ENCODE data around the gene EPX. TPM values are rescaled to one million over a fixed set of nuclear protein-coding genes. Genes with fewer than 3 reads are reported as not detected.
A peak's percentile ranks its signal among the peaks of the same experiment; 100 is the strongest.

EPX gene
- total RNA-seq, 1 experiment from 2014 or later, result not detected

- peak; percentile 55 for ATAC-seq
These were observed 40.2 kb downstream of the EPX start for GRCh38 chr17:58232707-58233156.

More at GRCh38 chr17:58232707-58233156, 40.2 kb downstream of the EPX start:
- Histone ChIP-seq H3K4me1 (ENCODE audit: control insufficient read depth in 1 of 2, insufficient read depth in 2 of 2, low read length in 2 of 2) (peaks cover 0 to 6% of the 10 kb centered on the region in 2 experiments; a peak in 1 of 4 replicates), H3K9me3 (ENCODE audit: control insufficient read depth in 1 of 2, insufficient read depth in 1 of 2, low read depth in 1 of 2, low read length in 2 of 2) (no peaks in the 10 kb centered on the region), H3K4me3 (replicated peaks in 1 of 2; ENCODE audit: low read depth in 1 of 2, low read length in 2 of 2) (no peak overlapping the region), H3K27ac (ENCODE audit: low read depth, low read length) (no peak overlapping the region), H2AFZ (ENCODE audit: low read depth, low read length, poor library complexity, severe bottlenecking) (no peak overlapping the region), H3K27me3 (ENCODE audit: insufficient read depth, low read length) (peaks cover 37% of the 10 kb centered on the region), H3K9ac (ENCODE audit: low read length) (no peak overlapping the region), H3K79me2 (ENCODE audit: insufficient read depth, low read length) (no peaks in the 10 kb centered on the region), H3K9me2 (ENCODE audit: insufficient read depth) (no peaks in the 10 kb centered on the region), H3K36me3 (ENCODE audit: control insufficient read depth in 1 of 2, insufficient read depth in 2 of 2, low read length in 2 of 2) (no peaks in the 10 kb centered on the region), H3K4me2 (ENCODE audit: low read length) (peak overlapping the region; percentile 1; the same call in 1 of the 2 replicates), H4K20me1 (ENCODE audit: insufficient read depth) (no peaks in the 10 kb centered on the region)
- RAD21 ChIA-PET (ENCODE audit: low non-redundant PET in 1 of 2, low total read pairs in 2 of 2, uncharacterized antibody in 2 of 2, unreplicated experiment in 2 of 2), result no interaction called here
- no TSS peak for BruUV-seq (replicated peaks)
- TF ChIP-seq ELF1 (IDR thresholded peaks at IDR 0.05; ENCODE audit: borderline replicate concordance, low read depth) (no peak), EZH2phosphoT487 (IDR thresholded peaks at IDR 0.05; ENCODE audit: borderline replicate concordance) (no peak), JUND (IDR thresholded peaks at IDR 0.05) (no peak), YY1 (IDR thresholded peaks at IDR 0.05; ENCODE audit: extremely low read depth, insufficient replicate concordance, low read depth, low read length) (no peak), SIN3A (IDR thresholded peaks at IDR 0.05; ENCODE audit: low read depth) (no peak), POLR2AphosphoS5 (IDR thresholded peaks at IDR 0.05; ENCODE audit: low read depth, low read length) (no peak), MAX (IDR thresholded peaks at IDR 0.05) (no peak), RAD21 (IDR thresholded peaks at IDR 0.05; ENCODE audit: low read depth) (no peak), CEBPB (IDR thresholded peaks at IDR 0.05; ENCODE audit: low read depth) (no peak), CBX3 (IDR thresholded peaks at IDR 0.05; ENCODE audit: low read depth) (no peak), SRF (IDR thresholded peaks at IDR 0.05; ENCODE audit: low read depth) (no peak), ZNF274 (IDR thresholded peaks at IDR 0.05; ENCODE audit: low read depth, low read length) (no peak)
- TF ChIP-seq, protein P1, sequence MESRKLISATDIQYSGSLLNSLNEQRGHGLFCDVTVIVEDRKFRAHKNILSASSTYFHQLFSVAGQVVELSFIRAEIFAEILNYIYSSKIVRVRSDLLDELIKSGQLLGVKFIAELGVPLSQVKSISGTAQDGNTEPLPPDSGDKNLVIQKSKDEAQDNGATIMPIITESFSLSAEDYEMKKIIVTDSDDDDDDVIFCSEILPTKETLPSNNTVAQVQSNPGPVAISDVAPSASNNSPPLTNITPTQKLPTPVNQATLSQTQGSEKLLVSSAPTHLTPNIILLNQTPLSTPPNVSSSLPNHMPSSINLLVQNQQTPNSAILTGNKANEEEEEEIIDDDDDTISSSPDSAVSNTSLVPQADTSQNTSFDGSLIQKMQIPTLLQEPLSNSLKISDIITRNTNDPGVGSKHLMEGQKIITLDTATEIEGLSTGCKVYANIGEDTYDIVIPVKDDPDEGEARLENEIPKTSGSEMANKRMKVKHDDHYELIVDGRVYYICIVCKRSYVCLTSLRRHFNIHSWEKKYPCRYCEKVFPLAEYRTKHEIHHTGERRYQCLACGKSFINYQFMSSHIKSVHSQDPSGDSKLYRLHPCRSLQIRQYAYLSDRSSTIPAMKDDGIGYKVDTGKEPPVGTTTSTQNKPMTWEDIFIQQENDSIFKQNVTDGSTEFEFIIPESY (IDR thresholded peaks at IDR 0.05; ENCODE audit: extremely low read depth, insufficient replicate concordance, low read length), result no peak
- CTCF ChIA-PET, result interaction anchor here (1.0 kb wide), 1 partner anchor 21 kb away, joined by 3 read pairs; no protein-coding TSS in a partner anchor
- no peak for DNase-seq (ENCODE audit: low read depth, low spot score)
- intact Hi-C loops (cut with micrococcal nuclease), result no loop called here
- POLR2A ChIA-PET, result no interaction called here
